Activated CD8-positive, alpha-beta T cell treated with anti-CD3 and anti-CD28 coated beads for 36 hours (primary cell): Measurements from ENCODE around the gene IL1R1. TPM values are rescaled to one million over a fixed set of nuclear protein-coding genes. Genes with fewer than 3 reads are reported as not detected.
"Not testable (repeated sequence)": the region's sequence is repeated elsewhere in the genome, so short reads cannot be mapped to it uniquely, and the experiment has no call there.

Experiments
- ATAC-seq: fragments of 200-7000 bp; cut with Tn5 transposase; one replicate; pipeline ENCODE4 v1.10.0; 2021; ENCODE audit warnings: mild to moderate bottlenecking, moderate library complexity
- CTCF ChIA-PET: fragments of 350-600 bp; sonication (Branson Sonifier 250); formaldehyde crosslinking; loops from one replicate; lab custom pipeline; 2021; ENCODE audit warnings: antibody characterized with exemption; lab: Charles Lee
- POLR2A ChIA-PET: fragments of 350-600 bp; sonication (Branson Sonifier 250); formaldehyde crosslinking; loops from one replicate; lab custom pipeline; 2021; ENCODE audit warnings: antibody characterized with exemption; lab: Charles Lee
- DNase-seq: peaks from one replicate; pipeline ENCODE4 v3.0.0-alpha.2; 2020
- H3K27ac Mint-ChIP-seq: one replicate; pipeline ENCODE4 v1.8.0; 2021; ENCODE audit warnings: mild to moderate bottlenecking, mixed read lengths
- H3K27me3 Mint-ChIP-seq: one replicate; pipeline ENCODE4 v1.8.0; 2021; ENCODE audit warnings: mixed read lengths
- H3K36me3 Mint-ChIP-seq: one replicate; pipeline ENCODE4 v1.8.0; 2021; ENCODE audit warnings: low read depth, mixed read lengths
- H3K4me1 Mint-ChIP-seq: one replicate; pipeline ENCODE4 v1.8.0; 2021; ENCODE audit warnings: low read depth, mixed read lengths
- H3K4me3 Mint-ChIP-seq: one replicate; pipeline ENCODE4 v1.8.0; 2021; ENCODE audit warnings: mild to moderate bottlenecking, moderate library complexity, mixed read lengths
- H3K9me3 Mint-ChIP-seq: one replicate; pipeline ENCODE4 v1.8.0; 2021; ENCODE audit warnings: mixed read lengths
- intact Hi-C: fragments of 100-400 bp; cut with micrococcal nuclease; formaldehyde crosslinking; loops from one replicate; pipeline ENCODE4 v1.10.0; 2022
- total RNA-seq, 2 experiments: library from RNA; stranded (reverse); gene quantifications; one replicate each; pipeline ENCODE4 v1.2.3, GENCODE V29; 2021
- TF ChIP-seq, protein P1 (sequence below): fragments of 200-600 bp; IDR thresholded peaks from one replicate; pipeline ENCODE4 v1.8.0; 2022; ENCODE audit warnings: antibody characterized with exemption, mild to moderate bottlenecking

IL1R1 gene
- total RNA-seq, 2 experiments from 2014 or later: 0.63 to 0.68 TPM

DNA sequence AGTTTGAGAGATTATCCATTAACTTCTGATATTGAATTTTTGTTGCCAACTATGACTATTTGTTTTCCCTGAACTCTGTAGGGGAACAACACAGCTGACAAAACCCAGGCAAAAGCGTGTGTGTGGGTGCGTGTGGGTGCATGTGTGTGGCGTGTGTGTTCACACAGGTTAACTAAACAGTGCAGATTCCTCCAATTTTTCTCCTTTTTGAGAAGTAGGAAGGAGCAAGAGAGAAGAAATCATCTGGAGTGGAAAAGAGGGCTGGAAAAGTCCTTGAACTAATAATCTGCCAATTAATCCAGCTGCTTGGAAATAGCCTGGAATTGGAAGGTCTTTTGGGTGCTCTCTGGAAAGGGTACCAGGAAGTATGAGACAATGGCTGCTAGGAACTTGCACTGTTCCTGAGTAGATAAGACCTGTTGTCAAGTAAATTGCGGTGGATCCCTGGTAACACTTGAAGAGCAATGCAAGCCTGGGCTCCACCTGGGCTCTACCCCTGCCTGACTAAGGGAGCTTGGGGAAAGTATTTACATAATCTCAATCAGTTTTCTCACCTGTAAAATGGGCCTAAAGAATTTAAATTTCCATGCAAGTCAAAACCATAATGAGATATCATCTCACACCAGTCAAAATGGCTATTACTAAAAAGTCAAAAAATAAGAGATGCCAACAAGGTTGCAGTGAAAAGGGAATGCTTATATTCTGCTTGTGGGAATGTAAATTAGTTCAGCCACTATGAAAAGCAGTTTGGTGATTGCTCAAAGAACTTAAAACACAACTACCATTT, 40.5 kb upstream of the IL1R1 start:
- ChIA-PET POLR2A (interaction anchor here (1.8 kb wide), 1 partner anchor 19 kb away, joined by 7 read pairs; no protein-coding TSS in a partner anchor), CTCF (interaction anchor here (1.3 kb wide), 1 partner anchor 16 kb away, joined by 4 read pairs; no protein-coding TSS in a partner anchor)
- Mint-ChIP-seq H3K27ac (no peak overlapping the region), H3K4me1 (peaks cover 21% of the 10 kb centered on the region), H3K9me3 (peaks cover 2% of the 10 kb centered on the region), H3K4me3 (no peak overlapping the region), H3K36me3 (no peaks in the 10 kb centered on the region), H3K27me3 (peaks cover 9% of the 10 kb centered on the region)
- intact Hi-C loops: no loop called here
- no peak for DNase-seq
- ATAC-seq: no peak
- TF ChIP-seq, protein P1, sequence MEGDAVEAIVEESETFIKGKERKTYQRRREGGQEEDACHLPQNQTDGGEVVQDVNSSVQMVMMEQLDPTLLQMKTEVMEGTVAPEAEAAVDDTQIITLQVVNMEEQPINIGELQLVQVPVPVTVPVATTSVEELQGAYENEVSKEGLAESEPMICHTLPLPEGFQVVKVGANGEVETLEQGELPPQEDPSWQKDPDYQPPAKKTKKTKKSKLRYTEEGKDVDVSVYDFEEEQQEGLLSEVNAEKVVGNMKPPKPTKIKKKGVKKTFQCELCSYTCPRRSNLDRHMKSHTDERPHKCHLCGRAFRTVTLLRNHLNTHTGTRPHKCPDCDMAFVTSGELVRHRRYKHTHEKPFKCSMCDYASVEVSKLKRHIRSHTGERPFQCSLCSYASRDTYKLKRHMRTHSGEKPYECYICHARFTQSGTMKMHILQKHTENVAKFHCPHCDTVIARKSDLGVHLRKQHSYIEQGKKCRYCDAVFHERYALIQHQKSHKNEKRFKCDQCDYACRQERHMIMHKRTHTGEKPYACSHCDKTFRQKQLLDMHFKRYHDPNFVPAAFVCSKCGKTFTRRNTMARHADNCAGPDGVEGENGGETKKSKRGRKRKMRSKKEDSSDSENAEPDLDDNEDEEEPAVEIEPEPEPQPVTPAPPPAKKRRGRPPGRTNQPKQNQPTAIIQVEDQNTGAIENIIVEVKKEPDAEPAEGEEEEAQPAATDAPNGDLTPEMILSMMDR: no peak

DNA sequence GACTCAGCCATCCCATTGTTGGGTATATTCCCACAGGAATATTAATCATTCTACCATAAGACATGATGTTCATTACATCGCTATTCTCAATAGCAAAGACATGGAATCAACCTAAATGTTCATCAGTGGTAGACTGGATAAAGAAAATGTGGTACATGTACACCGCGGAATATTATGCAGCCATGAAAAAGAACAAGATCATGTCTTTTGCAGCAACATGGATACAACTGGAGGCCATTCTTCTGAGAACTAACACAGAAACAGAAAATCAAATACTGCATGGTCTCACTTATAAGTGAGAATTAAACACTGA, 40.0 kb upstream of the IL1R1 start:
- intact Hi-C loops, H3K4me3 Mint-ChIP-seq, POLR2A ChIA-PET, DNase-seq, H3K27ac Mint-ChIP-seq, ATAC-seq, CTCF ChIA-PET, H3K36me3 Mint-ChIP-seq, H3K9me3 Mint-ChIP-seq, H3K27me3 Mint-ChIP-seq: not testable (repeated sequence)
- peaks cover 21% of the 10 kb centered on the region for H3K4me1 Mint-ChIP-seq

DNA sequence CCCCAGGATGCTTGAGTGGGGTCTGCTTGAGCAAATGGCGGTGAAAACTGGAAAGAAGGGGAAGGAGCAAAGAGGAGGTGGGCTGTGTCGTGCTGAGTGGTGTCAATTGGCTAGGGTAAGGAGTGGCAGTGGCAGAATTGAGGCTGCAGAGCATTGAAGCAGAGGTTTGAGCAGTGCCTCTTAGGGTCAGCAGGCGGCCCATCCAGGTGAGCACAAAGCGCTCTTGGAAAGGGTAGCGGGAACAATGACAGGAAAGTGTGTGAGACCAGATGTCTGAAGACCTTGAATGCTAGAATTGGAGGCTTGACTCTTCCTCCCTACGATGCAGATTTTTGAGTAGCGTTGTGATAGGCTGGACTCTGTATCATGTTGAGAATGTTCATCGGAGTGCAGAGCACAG, 39.3 kb upstream of the IL1R1 start:
- Mint-ChIP-seq H3K27me3 (peaks cover 9% of the 10 kb centered on the region), H3K4me3 (no peak overlapping the region), H3K27ac (no peak overlapping the region), H3K9me3 (peaks cover 2% of the 10 kb centered on the region), H3K4me1 (peaks cover 21% of the 10 kb centered on the region), H3K36me3 (no peaks in the 10 kb centered on the region)
- CTCF ChIA-PET: interaction anchor here (1.3 to 1.8 kb wide), 4 partner anchors 11 to 137 kb away, joined by 3 to 10 read pairs (median 6); no protein-coding TSS in a partner anchor
- TF ChIP-seq, protein P1: no peak
- ATAC-seq: no peak
- POLR2A ChIA-PET: interaction anchor here (0.6 to 3.5 kb wide), 2 partner anchors 17 to 20 kb away, joined by 3 to 13 read pairs; no protein-coding TSS in a partner anchor
- no peak for DNase-seq
- intact Hi-C loops: no loop called here

DNA sequence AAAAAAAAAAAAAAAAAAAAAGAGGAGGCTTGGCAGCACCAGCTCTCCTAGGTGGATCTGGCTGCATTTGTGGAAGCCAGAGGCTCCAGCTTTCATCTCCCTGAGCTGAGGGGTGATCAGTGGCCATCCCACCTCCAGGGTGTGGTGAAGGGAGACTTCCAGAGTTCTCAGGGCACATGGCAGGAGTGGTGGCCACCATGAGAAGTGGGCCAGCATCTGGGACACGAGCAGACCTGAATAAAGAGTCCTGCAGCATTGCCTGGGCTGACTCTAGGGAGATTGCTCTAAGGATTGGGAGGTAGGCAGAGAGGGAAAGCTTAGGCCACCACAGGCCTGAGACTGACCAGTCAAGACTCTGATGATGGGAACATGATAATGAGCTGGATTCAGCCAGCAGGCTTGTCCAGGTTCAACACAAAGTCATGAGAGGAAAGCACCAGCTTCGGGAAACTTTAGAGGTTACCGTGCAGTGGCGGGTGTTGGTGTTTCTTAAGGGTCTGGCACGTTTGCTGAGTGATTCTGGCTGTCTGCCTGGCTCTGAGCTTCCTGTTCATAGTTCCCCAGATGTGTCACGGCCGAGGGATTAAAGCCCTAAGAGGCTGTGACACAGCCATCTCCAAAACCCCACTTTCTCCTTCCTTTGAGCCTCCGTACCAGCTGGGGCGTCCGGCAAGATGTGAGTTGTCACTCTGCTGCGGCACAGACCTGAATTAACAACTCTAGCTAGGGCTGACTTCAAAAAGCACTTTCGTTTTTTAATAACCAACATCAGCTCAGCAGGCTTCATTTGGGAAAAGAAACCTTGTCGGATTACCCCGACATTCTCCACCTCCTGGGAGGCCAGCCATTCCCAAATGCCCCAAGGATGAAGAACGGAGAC, 38.3 kb upstream of the IL1R1 start:
- ATAC-seq (peak; percentile 84), DNase-seq (peak; percentile 88)
- Mint-ChIP-seq H3K4me1 (peaks cover 21% of the 10 kb centered on the region), H3K36me3 (no peaks in the 10 kb centered on the region), H3K9me3 (peaks cover 2% of the 10 kb centered on the region), H3K27me3 (peaks cover 9% of the 10 kb centered on the region), H3K4me3 (peak overlapping the region; percentile 13), H3K27ac (no peak overlapping the region)
- TF ChIP-seq, protein P1: no peak
- intact Hi-C loops: no loop called here
- ChIA-PET CTCF (interaction anchor here (0.7 to 1.8 kb wide), 9 partner anchors 12 to 136 kb away, joined by 3 to 10 read pairs (median 4); no protein-coding TSS in a partner anchor), POLR2A (interaction anchor here (0.6 to 3.5 kb wide), 5 partner anchors 21 to 84 kb away, joined by 3 to 13 read pairs (median 4); no protein-coding TSS in a partner anchor)

DNA sequence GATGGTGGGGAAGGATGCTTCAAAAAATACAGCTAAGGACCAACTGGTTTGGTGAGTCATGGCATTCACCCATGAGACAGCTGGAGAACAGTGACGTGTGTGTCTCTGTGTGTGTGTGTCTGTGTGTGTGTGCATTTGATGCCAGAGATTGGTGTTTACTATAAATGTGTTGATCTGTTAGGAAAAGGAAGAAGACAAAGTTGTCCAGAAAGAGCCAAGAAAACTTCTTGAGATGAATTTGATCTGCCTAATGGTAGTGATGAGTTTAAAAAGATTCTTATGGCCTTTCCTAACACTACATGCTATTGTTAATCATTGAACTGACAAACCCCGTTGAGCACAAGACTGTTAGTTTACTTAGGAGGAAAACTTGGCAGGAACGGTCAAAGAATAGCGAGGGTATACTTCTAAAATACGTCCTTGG, 36.4 kb upstream of the IL1R1 start:
- Mint-ChIP-seq H3K4me1 (peaks cover 18% of the 10 kb centered on the region), H3K27ac (no peak overlapping the region), H3K9me3 (peaks cover 2% of the 10 kb centered on the region), H3K36me3 (no peaks in the 10 kb centered on the region), H3K27me3 (peaks cover 12% of the 10 kb centered on the region), H3K4me3 (no peak overlapping the region)
- TF ChIP-seq, protein P1: no peak
- intact Hi-C loops: no loop called here
- no peak for ATAC-seq
- ChIA-PET POLR2A (interaction anchor here (1.1 to 3.5 kb wide), 3 partner anchors 9 to 31 kb away, joined by 4 to 13 read pairs (median 4); no protein-coding TSS in a partner anchor), CTCF (interaction anchor here (1.1 to 1.5 kb wide), 2 partner anchors 20 to 134 kb away, joined by 4 to 7 read pairs; no protein-coding TSS in a partner anchor)
- DNase-seq: no peak

DNA sequence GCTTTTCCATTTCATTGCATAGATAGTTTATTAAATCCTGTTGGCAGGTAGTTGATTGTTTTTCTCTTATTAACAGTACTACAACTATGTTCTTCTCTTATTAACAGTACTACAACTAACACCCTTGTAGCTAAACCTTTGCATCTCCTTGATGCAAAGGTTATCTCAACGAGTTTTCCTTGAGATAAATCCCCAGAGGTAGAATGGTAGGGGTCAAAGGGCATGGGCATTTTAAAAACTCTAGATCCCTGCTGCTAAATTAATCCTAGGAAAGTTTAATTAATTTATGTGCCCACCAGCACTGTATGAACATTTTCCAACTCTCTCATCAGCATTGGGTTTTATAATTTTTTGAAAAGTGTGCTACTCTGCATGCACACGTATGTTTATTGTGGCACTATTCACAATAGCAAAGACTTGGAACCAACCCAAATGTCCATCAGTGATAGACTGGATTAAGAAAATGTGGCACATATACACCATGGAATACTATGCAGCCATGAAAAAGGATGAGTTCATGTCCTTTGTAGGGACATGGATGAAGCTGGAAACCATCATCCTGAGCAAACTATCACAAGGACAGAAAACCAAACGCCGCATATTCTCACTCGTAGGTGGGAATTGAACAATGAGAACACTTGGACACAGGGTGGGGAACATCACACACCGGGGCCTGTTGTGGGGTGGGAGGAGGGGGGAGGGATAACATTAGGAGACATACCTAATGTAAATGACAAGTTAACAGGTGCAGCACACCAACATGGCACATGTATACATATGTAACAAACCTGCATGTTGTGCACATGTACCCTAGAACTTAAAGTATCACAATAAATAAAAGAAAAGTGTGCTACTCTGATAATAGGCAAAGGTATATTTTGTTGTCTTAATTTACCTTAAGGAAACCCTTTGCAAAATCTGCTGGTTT, 35.5 kb upstream of the IL1R1 start:
- POLR2A ChIA-PET: interaction anchor here (0.8 to 1.4 kb wide), 2 partner anchors 30 to 82 kb away, joined by 3 to 4 read pairs; no protein-coding TSS in a partner anchor
- H3K36me3 Mint-ChIP-seq, H3K27ac Mint-ChIP-seq, intact Hi-C loops, H3K4me3 Mint-ChIP-seq, ATAC-seq, H3K9me3 Mint-ChIP-seq, DNase-seq: not testable (repeated sequence)
- Mint-ChIP-seq H3K4me1 (peaks cover 19% of the 10 kb centered on the region), H3K27me3 (peaks cover 12% of the 10 kb centered on the region)
- CTCF ChIA-PET: interaction anchor here (1.0 to 1.5 kb wide), 3 partner anchors 15 to 134 kb away, joined by 3 to 7 read pairs (median 4); no protein-coding TSS in a partner anchor
